HepG2 (cell line): ENCODE measurements around the gene CNGA1. TPM values are rescaled to one million over a fixed set of nuclear protein-coding genes. Genes with fewer than 3 reads are reported as not detected.

Source experiments
- ATAC-seq: fragments of 200-7000 bp; cut with Tn5 transposase; 3 replicates; pipeline ENCODE4 v1.9.1; 2020; ENCODE audit warnings: mild to moderate bottlenecking, moderate library complexity
- BruUV-seq: library from RNA; stranded (reverse); fragments of 400-500 nt; replicated peaks from 2 replicates; lab custom pipeline; 2021; lab: Mats Ljungman, UMichigan
- CTCF ChIA-PET: fragments of 300-600 bp; formaldehyde crosslinking; extraction: SDS; loops from one replicate; lab custom pipeline; 2021; ENCODE audit warnings: low total read pairs, inconsistent platforms, low intra/inter-chr PET ratio; lab: Yijun Ruan, JAX
- POLR2A ChIA-PET: fragments of 350-600 bp; sonication (Branson Sonifier 250); formaldehyde crosslinking; loops from one replicate; lab custom pipeline; 2020; ENCODE audit warnings: antibody characterized with exemption, inconsistent platforms; lab: Yijun Ruan, JAX
- DNase-seq: peaks from one replicate; pipeline ENCODE4 v3.0.0-alpha.2; 2015; ENCODE audit warnings: low spot score
- FAIRE-seq: peaks from 3 replicates; lab custom pipeline; 2011; peaks lifted over from hg19 to GRCh38; lab: Jason Lieb, UNC
- H2AFZ ChIP-seq: one replicate; pipeline ENCODE4 v1.6.1; 2011; ENCODE audit warnings: low read length, inconsistent platforms
- H3K27ac ChIP-seq: fragments of 300-600 bp; 3 replicates; pipeline ENCODE4 v1.8.0; 2011; ENCODE audit warnings: mixed run types, mild to moderate bottlenecking, mixed read lengths, low read length, inconsistent platforms; ENCODE audit not compliant: insufficient read depth; ENCODE audit errors: extremely low read length
- H3K27me3 ChIP-seq, 2 experiments: fragments of 200-600 bp in 1 of 2; 2 replicates in 1 of 2; 3 replicates in 1 of 2; pipeline versions ENCODE4 v1.6.0 to v1.8.0; 2011; ENCODE audit warnings: low read length in 2 of 2, mild to moderate bottlenecking in 2 of 2, moderate library complexity in 2 of 2, inconsistent platforms in 1 of 2; ENCODE audit not compliant: insufficient read depth in 2 of 2, control insufficient read depth in 1 of 2
- H3K36me3 ChIP-seq, 2 experiments: fragments of 200-600 bp in 1 of 2; replicated peaks in 1 of 2; 2 replicates in 1 of 2; 3 replicates in 1 of 2; pipeline versions ENCODE4 v1.5.1 to v1.8.0; 2011; ENCODE audit warnings: low read length in 2 of 2, inconsistent platforms in 1 of 2; ENCODE audit not compliant: insufficient read depth in 2 of 2, control insufficient read depth in 1 of 2
- H3K4me1 ChIP-seq: 2 replicates; pipeline ENCODE4 v1.5.1; 2012; ENCODE audit warnings: low read length, inconsistent platforms; ENCODE audit not compliant: insufficient read depth
- H3K4me2 ChIP-seq: 2 replicates; pipeline ENCODE4 v1.6.0; 2011; ENCODE audit warnings: low read depth, low read length, inconsistent platforms
- H3K4me3 ChIP-seq, 3 experiments: fragments of 200-600 bp in 1 of 3; sonication (generic), shearing (Covaris generic) in 1 of 3; replicated peaks in 1 of 3; 2 replicates each; pipeline ENCODE4 v1.5.1; 2011 to 2016; ENCODE audit warnings: low read length in 3 of 3, inconsistent platforms in 2 of 3, low read depth in 2 of 3, mild to moderate bottlenecking in 2 of 3, control low read depth in 1 of 3, mixed read lengths in 1 of 3; ENCODE audit not compliant: insufficient read depth in 1 of 3
- H3K79me2 ChIP-seq: one replicate; pipeline ENCODE4 v1.6.1; 2011; ENCODE audit warnings: low read length, inconsistent platforms; ENCODE audit not compliant: insufficient read depth
- H3K9ac ChIP-seq: 2 replicates; pipeline ENCODE4 v1.6.0; 2011; ENCODE audit warnings: mild to moderate bottlenecking, low read depth, low read length, inconsistent platforms; ENCODE audit not compliant: insufficient read depth
- H3K9me3 ChIP-seq: 2 replicates; pipeline ENCODE4 v1.5.1; 2012; ENCODE audit warnings: mild to moderate bottlenecking, low read length
- H4K20me1 ChIP-seq: 2 replicates; pipeline ENCODE4 v1.6.0; 2011; ENCODE audit warnings: inconsistent platforms, mild to moderate bottlenecking, low read length, moderate library complexity; ENCODE audit not compliant: insufficient read depth
- FLYWCH1 ChIP-seq: sonication (generic); formaldehyde crosslinking; IDR thresholded peaks from 2 replicates; pipeline ENCODE4 v1.8.1; 2023; ENCODE audit warnings: mild to moderate bottlenecking, missing genetic modification reagents
- GATAD2A ChIP-seq: IDR thresholded peaks from 2 replicates; pipeline ENCODE4 v1.6.1; 2016
- MEF2D ChIP-seq: sonication (generic); formaldehyde crosslinking; IDR thresholded peaks from 2 replicates; pipeline ENCODE4 v1.5.1; 2020; ENCODE audit warnings: mild to moderate bottlenecking, missing genetic modification reagents
- RBM39 ChIP-seq: fragments of 200-400 bp; formaldehyde crosslinking; IDR thresholded peaks from one replicate; pipeline ENCODE4 v1.6.1; 2018; ENCODE audit warnings: antibody characterized with exemption, mild to moderate bottlenecking, low read depth, low read length; ENCODE audit not compliant: poor library complexity, severe bottlenecking
- TCF7 ChIP-seq: sonication (generic); IDR thresholded peaks from 2 replicates; pipeline ENCODE4 v1.6.1; 2016; ENCODE audit warnings: antibody characterized with exemption, low read depth
- ZFP1 ChIP-seq: IDR thresholded peaks from 2 replicates; pipeline ENCODE4 v1.6.1; 2016
- ZNF329 ChIP-seq: sonication (generic); formaldehyde crosslinking; IDR thresholded peaks from 2 replicates; pipeline ENCODE4 v1.9.0; 2021; ENCODE audit warnings: low read depth, mild to moderate bottlenecking, missing genetic modification reagents
- ZNF496 ChIP-seq: sonication (generic); formaldehyde crosslinking; IDR thresholded peaks from 2 replicates; pipeline ENCODE4 v1.8.1; 2023; ENCODE audit warnings: mild to moderate bottlenecking, moderate library complexity, missing genetic modification reagents; ENCODE audit not compliant: insufficient replicate concordance
- ZNF674 ChIP-seq: sonication (generic); formaldehyde crosslinking; IDR thresholded peaks from 2 replicates; pipeline ENCODE4 v1.5.0; 2020; ENCODE audit warnings: low read depth, mild to moderate bottlenecking, missing genetic modification reagents
- ZNF737 ChIP-seq: sonication (generic); formaldehyde crosslinking; IDR thresholded peaks from 2 replicates; pipeline ENCODE4 v1.5.0; 2020; ENCODE audit warnings: missing genetic modification reagents, mild to moderate bottlenecking, borderline replicate concordance
- ZNF775 ChIP-seq: sonication (generic); formaldehyde crosslinking; IDR thresholded peaks from 2 replicates; pipeline ENCODE4 v1.4.0; 2020; ENCODE audit warnings: missing genetic modification reagents, mild to moderate bottlenecking, moderate library complexity, borderline replicate concordance
- WGBS: methylation state at CpG from one replicate; pipeline ENCODE4 v1.1.6; 2017; ENCODE audit warnings: low lambda C conversion rate; 5-methylcytosine and 5-hydroxymethylcytosine counted together
- in situ Hi-C: cut with HindIII; loops from 2 replicates; pipeline ENCODE4 v1.10.0; 2017; ENCODE audit warnings: low pct_unique_long_range_greater_than_20kb; ENCODE audit not compliant: extremely low pct_ligation_motif_present
- intact Hi-C: fragments of 100-400 bp; cut with micrococcal nuclease; formaldehyde crosslinking; loops from one replicate; pipeline ENCODE4 v1.10.0; 2022; ENCODE audit not compliant: unreplicated experiment
- polyA plus RNA-seq, 8 experiments: library from polyadenylated mRNA; depleted of rRNA in 3 of 8; stranded (reverse) in 7 of 8; unstranded in 1 of 8; fragments of >200 nt; fragmentation: Illumina TruSeq in 4 of 8; extraction: Trizol in 4 of 8; gene quantifications; 2 replicates each; pipeline versions ENCODE4 v1.2.1 to v1.2.3, GENCODE V29; 2011 to 2016; ENCODE audit warnings: low read depth in 4 of 8, missing spikeins in 1 of 8, mixed read lengths in 1 of 8; ENCODE audit not compliant: insufficient read depth in 1 of 8
- total RNA-seq, 5 experiments: library from RNA; depleted of rRNA; stranded (reverse); fragments of >200 nt; fragmentation: Illumina TruSeq; extraction: Trizol; gene quantifications; 2 replicates each; pipeline ENCODE4 v1.2.3, GENCODE V29; 2016; ENCODE audit warnings: low read depth in 1 of 5
- TF ChIP-seq, protein P1 (sequence below): sonication (generic); formaldehyde crosslinking; IDR thresholded peaks from 2 replicates; pipeline ENCODE4 v1.8.0; 2022; ENCODE audit warnings: mild to moderate bottlenecking, missing genetic modification reagents, borderline replicate concordance

The CNGA1 gene
- total and polyA plus RNA-seq, 2 of the 13 experiments (the other 11 are each of a cell fraction or from before 2014, with no cell fraction given) = 0.22 to 0.40 TPM

DNA sequence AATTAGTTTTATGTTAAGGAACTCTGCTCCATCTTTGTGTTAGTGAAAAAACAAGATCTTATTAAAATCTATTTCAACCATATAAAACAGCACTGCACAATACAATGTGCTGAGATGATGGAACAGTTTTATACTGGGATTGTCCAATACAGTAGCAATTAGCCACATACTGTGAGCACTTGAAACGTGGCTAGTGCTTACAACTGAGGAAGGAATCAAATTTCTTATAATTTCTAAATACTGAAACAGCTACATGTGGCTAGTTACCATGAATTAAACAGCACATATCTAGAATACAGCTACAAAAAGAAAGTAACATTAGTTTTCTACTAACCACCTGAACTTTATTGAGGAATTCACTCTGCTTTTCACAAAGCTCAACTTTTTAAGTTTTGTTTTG, 116.8 kb downstream of the CNGA1 start:
- no TSS peak for BruUV-seq
- intact Hi-C loops = loop anchor here (5.0 kb wide), 1 partner anchor 42 kb away; no protein-coding TSS in a partner anchor
- WGBS = 95% methylated on average over 1 of the region's 1 CpG
- Histone ChIP-seq H3K4me1 (no peaks in the 10 kb centered on the region), H3K9ac (no peak overlapping the region), H4K20me1 (no peaks in the 10 kb centered on the region), H3K27me3 (no peaks in the 10 kb centered on the region), H3K9me3 (no peaks in the 10 kb centered on the region), H3K4me3 (no peak overlapping the region), H2AFZ (no peak overlapping the region), H3K27ac (no peak overlapping the region), H3K36me3 (peaks cover 15 to 82% of the 10 kb centered on the region in 2 experiments), H3K4me2 (no peak overlapping the region), H3K79me2 (peaks cover 5% of the 10 kb centered on the region)
- in situ Hi-C loops = no loop called here
- FAIRE-seq = no peak
- POLR2A ChIA-PET = no interaction called here
- CTCF ChIA-PET = no interaction called here
- DNase-seq = no peak
- TF ChIP-seq, protein P1, sequence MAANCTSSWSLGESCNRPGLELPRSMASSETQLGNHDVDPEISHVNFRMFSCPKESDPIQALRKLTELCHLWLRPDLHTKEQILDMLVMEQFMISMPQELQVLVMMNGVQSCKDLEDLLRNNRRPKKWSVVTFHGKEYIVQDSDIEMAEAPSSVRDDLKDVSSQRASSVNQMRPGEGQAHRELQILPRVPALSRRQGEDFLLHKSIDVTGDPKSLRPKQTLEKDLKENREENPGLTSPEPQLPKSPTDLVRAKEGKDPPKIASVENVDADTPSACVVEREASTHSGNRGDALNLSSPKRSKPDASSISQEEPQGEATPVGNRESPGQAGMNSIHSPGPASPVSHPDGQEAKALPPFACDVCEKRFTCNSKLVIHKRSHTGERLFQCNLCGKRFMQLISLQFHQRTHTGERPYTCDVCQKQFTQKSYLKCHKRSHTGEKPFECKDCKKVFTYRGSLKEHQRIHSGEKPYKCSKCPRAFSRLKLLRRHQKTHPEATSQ = no peak
- no peak for TF ChIP-seq FLYWCH1
- TF ChIP-seq TCF7 = no peak
- TF ChIP-seq ZFP1 = no peak
- TF ChIP-seq GATAD2A (CRISPR knock-in tag) = no peak
- TF ChIP-seq ZNF775 (CRISPR knock-in tag) = no peak
- no peak for TF ChIP-seq ZNF329 (CRISPR knock-in tag)
- TF ChIP-seq ZNF496 (CRISPR knock-in tag) = no peak
- TF ChIP-seq ZNF674 (CRISPR knock-in tag) = no peak
- TF ChIP-seq ZNF737 (CRISPR knock-in tag) = no peak
- no peak for TF ChIP-seq RBM39
- TF ChIP-seq MEF2D = no peak
- ATAC-seq = no peak
